Hepatocyte (in vitro differentiated cells): ENCODE data around the gene PCDH1. TPM values are rescaled to one million over a fixed set of nuclear protein-coding genes. Genes with fewer than 3 reads are reported as not detected.
A peak's percentile ranks its signal among the peaks of the same experiment; 100 is the strongest.

ENCODE experiments used
- DNase-seq: peaks from one replicate; pipeline ENCODE4 v3.0.0-alpha.2; 2016; ENCODE audit warnings: low spot score
- H2AFZ ChIP-seq: fragments of 200-600 bp; sonication (generic); 2 replicates; pipeline ENCODE4 v1.6.0; 2016; ENCODE audit warnings: antibody characterized with exemption, mild to moderate bottlenecking
- H3K27ac ChIP-seq: fragments of 200-600 bp; sonication (generic); 2 replicates; pipeline ENCODE4 v1.5.1; 2016; ENCODE audit warnings: mild to moderate bottlenecking
- H3K27me3 ChIP-seq: fragments of 200-600 bp; sonication (generic); 2 replicates; pipeline ENCODE4 v1.6.1; 2016
- H3K36me3 ChIP-seq: fragments of 200-600 bp; sonication (generic); replicated peaks from 2 replicates; pipeline ENCODE4 v1.5.1; 2016; ENCODE audit warnings: low read depth; ENCODE audit not compliant: insufficient read depth
- H3K4me1 ChIP-seq: fragments of 200-600 bp; sonication (generic); 2 replicates; pipeline ENCODE4 v1.5.1; 2016; ENCODE audit warnings: mild to moderate bottlenecking, moderate library complexity; ENCODE audit not compliant: insufficient read depth
- H3K4me2 ChIP-seq: fragments of 200-600 bp; sonication (generic); 2 replicates; pipeline ENCODE4 v1.6.0; 2016
- H3K4me3 ChIP-seq: fragments of 200-600 bp; sonication (generic); 2 replicates; pipeline ENCODE4 v1.5.1; 2016; ENCODE audit warnings: mild to moderate bottlenecking
- H3K79me2 ChIP-seq: fragments of 200-600 bp; sonication (generic); 2 replicates; pipeline ENCODE4 v1.6.0; 2017; ENCODE audit warnings: mild to moderate bottlenecking
- H3K9me2 ChIP-seq: fragments of 200-600 bp; sonication (generic); replicated peaks from 2 replicates; pipeline ENCODE4 v1.6.0; 2017; ENCODE audit warnings: mild to moderate bottlenecking; ENCODE audit not compliant: insufficient read depth
- H3K9me3 ChIP-seq: fragments of 200-600 bp; sonication (generic); 2 replicates; pipeline ENCODE4 v1.5.1; 2016; ENCODE audit warnings: low read depth, mild to moderate bottlenecking
- H4K20me1 ChIP-seq: fragments of 200-600 bp; sonication (generic); 2 replicates; pipeline ENCODE4 v1.6.0; 2016; ENCODE audit warnings: mild to moderate bottlenecking; ENCODE audit not compliant: insufficient read depth, poor library complexity, severe bottlenecking
- CTCF ChIP-seq: fragments of 200-600 bp; sonication (generic); IDR thresholded peaks from 2 replicates; pipeline ENCODE4 v1.5.1; 2016; ENCODE audit warnings: antibody characterized with exemption, mild to moderate bottlenecking; ENCODE audit not compliant: poor library complexity
- EZH2 ChIP-seq: fragments of 200-600 bp; sonication (generic); IDR thresholded peaks from 2 replicates; pipeline ENCODE4 v1.6.1; 2016; ENCODE audit warnings: antibody characterized with exemption, mild to moderate bottlenecking, borderline replicate concordance
- EZH2phosphoT487 ChIP-seq: fragments of 200-600 bp; sonication (generic); IDR thresholded peaks from one replicate; pipeline ENCODE4 v1.6.1; 2018; ENCODE audit warnings: antibody characterized with exemption, mild to moderate bottlenecking, low read depth, moderate library complexity; ENCODE audit not compliant: unreplicated experiment, severe bottlenecking
- WGBS: methylation state at CpG from one replicate; pipeline ENCODE4 v1.1.6; 2016; ENCODE audit warnings: low lambda C conversion rate; ENCODE audit errors: missing lambda C conversion rate; 5-methylcytosine and 5-hydroxymethylcytosine counted together
- polyA plus RNA-seq: library from polyadenylated mRNA; unstranded; fragments of >200 nt; fragmentation: Nextera tagmentation; extraction: Ambion mirVana; gene quantifications from 2 replicates; pipeline ENCODE4 v1.2.1, GENCODE V29; 2016
- total RNA-seq: library from RNA; depleted of rRNA; stranded (reverse); fragments of >200 nt; gene quantifications from 2 replicates; pipeline ENCODE4 v1.2.3, GENCODE V29; 2014

Gene PCDH1
- total and polyA plus RNA-seq, 2 experiments from 2014 or later, result 8.6 to 10.5 TPM

GRCh38 chr5:141811287-141812155 is 66.7 kb downstream of the PCDH1 start:
- H3K36me3 ChIP-seq, result no peaks in the 10 kb centered on the region
- 1% methylated on average over 24 of the region's 29 CpGs for WGBS
- no peaks in the 10 kb centered on the region for H3K9me2 ChIP-seq
- peaks cover 5% of the 10 kb centered on the region for H3K4me1 ChIP-seq
- TF ChIP-seq CTCF (peak; percentile 54), EZH2 (no peak)
- no peak overlapping the region for H3K27ac ChIP-seq
- H3K79me2 ChIP-seq, result no peaks in the 10 kb centered on the region
- H3K4me3 ChIP-seq, result no peak overlapping the region
- H3K9me3 ChIP-seq, result no peaks in the 10 kb centered on the region
- H4K20me1 ChIP-seq, result no peaks in the 10 kb centered on the region
- DNase-seq, result peak; percentile 38
- peaks cover 57% of the 10 kb centered on the region for H3K27me3 ChIP-seq
- H2AFZ ChIP-seq, result no peak overlapping the region
- peak overlapping the region; percentile 75 for H3K4me2 ChIP-seq

GRCh38 chr5:141810702-141811101 is 67.5 kb downstream of the PCDH1 start:
- H3K79me2 ChIP-seq, result no peaks in the 10 kb centered on the region
- no peak overlapping the region for H3K4me3 ChIP-seq
- DNase-seq, result no peak
- peaks cover 5% of the 10 kb centered on the region for H3K4me1 ChIP-seq
- H4K20me1 ChIP-seq, result no peaks in the 10 kb centered on the region
- H3K9me3 ChIP-seq, result no peaks in the 10 kb centered on the region
- no peak overlapping the region for H3K4me2 ChIP-seq
- no peak overlapping the region for H3K27ac ChIP-seq
- no peaks in the 10 kb centered on the region for H3K9me2 ChIP-seq
- no peak overlapping the region for H2AFZ ChIP-seq
- TF ChIP-seq EZH2 (no peak), CTCF (no peak), EZH2phosphoT487 (no peak)
- 80% methylated on average over 3 of the region's 3 CpGs for WGBS
- H3K27me3 ChIP-seq, result peaks cover 62% of the 10 kb centered on the region
- no peaks in the 10 kb centered on the region for H3K36me3 ChIP-seq

GRCh38 chr5:141809380-141810096 is 68.7 kb downstream of the PCDH1 start:
- Histone ChIP-seq H3K27me3 (peaks cover 71% of the 10 kb centered on the region), H3K27ac (no peak overlapping the region), H3K36me3 (no peaks in the 10 kb centered on the region), H4K20me1 (no peaks in the 10 kb centered on the region), H3K9me3 (no peaks in the 10 kb centered on the region), H3K4me2 (no peak overlapping the region), H3K4me3 (no peak overlapping the region), H2AFZ (no peak overlapping the region), H3K4me1 (peaks cover 5% of the 10 kb centered on the region), H3K9me2 (no peaks in the 10 kb centered on the region), H3K79me2 (no peaks in the 10 kb centered on the region)
- no peak for TF ChIP-seq EZH2
- TF ChIP-seq CTCF, result no peak
- TF ChIP-seq EZH2phosphoT487, result no peak
- DNase-seq, result no peak
- WGBS, result 53% methylated on average over 15 of the region's 15 CpGs
